Neural crest cell (in vitro differentiated cells): ENCODE results near the gene LCE2C. TPM values are rescaled to one million over a fixed set of nuclear protein-coding genes. Genes with fewer than 3 reads are reported as not detected.
"Not testable (repeated sequence)": the region's sequence is repeated elsewhere in the genome, so short reads cannot be mapped to it uniquely, and the experiment has no call there.

ENCODE experiments used
- DNase-seq: peaks from one replicate; pipeline ENCODE4 v3.0.0; 2021; ENCODE audit warnings: low read depth, mixed read lengths, low spot score
- H3K27ac Mint-ChIP-seq: one replicate; pipeline ENCODE4 v1.8.0; 2021; ENCODE audit warnings: mild to moderate bottlenecking, mixed read lengths; ENCODE audit not compliant: unreplicated experiment
- H3K27me3 Mint-ChIP-seq: 2 replicates; pipeline ENCODE4 v1.8.0; 2021; ENCODE audit warnings: low read depth, mild to moderate bottlenecking, mixed read lengths
- H3K36me3 Mint-ChIP-seq: 2 replicates; pipeline ENCODE4 v1.8.0; 2021; ENCODE audit warnings: low read depth, mild to moderate bottlenecking, mixed read lengths
- H3K4me1 Mint-ChIP-seq: 2 replicates; pipeline ENCODE4 v1.8.0; 2021; ENCODE audit warnings: mixed read lengths
- H3K4me3 Mint-ChIP-seq: one replicate; pipeline ENCODE4 v1.8.0; 2021; ENCODE audit warnings: mild to moderate bottlenecking, mixed read lengths
- H3K9me3 Mint-ChIP-seq: 2 replicates; pipeline ENCODE4 v1.8.0; 2021; ENCODE audit warnings: mixed read lengths
- long read RNA-seq: library from polyadenylated mRNA; unstranded; transcript quantifications from one replicate; pipeline ENCODE4 v2.0.0, GENCODE V29; 2020
- total RNA-seq: library from RNA; stranded (reverse); gene quantifications from 2 replicates; pipeline ENCODE4 v1.2.1, GENCODE V29; 2021
- TF ChIP-seq, protein P1 (sequence below): fragments of 200-600 bp; sonication (generic); conservative IDR thresholded peaks from 2 replicates; pipeline ENCODE4 v1.5.0; 2021; ENCODE audit warnings: antibody characterized with exemption, mild to moderate bottlenecking

Gene LCE2C, protein sequence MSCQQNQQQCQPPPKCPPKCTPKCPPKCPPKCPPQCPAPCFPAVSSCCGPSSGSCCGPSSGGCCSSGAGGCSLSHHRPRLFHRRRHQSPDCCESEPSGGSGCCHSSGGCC
- total RNA-seq = not detected in 2 replicates
- long read RNA-seq = 0 reads

DNA sequence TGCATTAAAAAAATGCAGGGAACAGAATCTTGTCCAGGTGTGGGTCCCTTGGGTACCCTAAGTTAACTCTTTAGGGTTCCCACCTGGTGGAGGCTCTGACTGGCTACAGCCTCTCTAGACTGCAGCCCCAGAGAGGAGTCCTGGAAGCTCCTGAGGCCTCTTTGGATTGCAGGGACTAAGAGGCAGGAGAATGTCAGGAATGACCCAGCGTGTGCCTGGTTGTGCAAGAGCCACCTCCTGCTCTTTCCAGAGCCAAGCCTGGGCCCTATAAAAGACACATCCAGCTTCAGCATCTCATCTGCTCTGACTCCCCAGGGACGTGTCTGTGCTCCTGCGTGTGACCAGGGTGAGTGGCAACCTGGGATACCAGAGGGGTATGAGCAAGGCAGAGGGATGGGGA lies at the start of gene LCE2C:
LCE2C (plus strand) TSS at position 297 of the 400 bp plus-strand sequence. CDS start 737 bp downstream, outside the sequence.
- H3K27ac Mint-ChIP-seq = not testable (repeated sequence)

GRCh38 chr1:152626744-152627143 lies 48.3 kb upstream of the LCE2C start:
- Mint-ChIP-seq H3K27me3 (no peaks in the 10 kb centered on the region), H3K9me3 (peaks cover 25% of the 10 kb centered on the region), H3K36me3 (peaks cover 9% of the 10 kb centered on the region), H3K27ac (no peak overlapping the region), H3K4me1 (no peaks in the 10 kb centered on the region), H3K4me3 (no peak overlapping the region)
- TF ChIP-seq, protein P1, sequence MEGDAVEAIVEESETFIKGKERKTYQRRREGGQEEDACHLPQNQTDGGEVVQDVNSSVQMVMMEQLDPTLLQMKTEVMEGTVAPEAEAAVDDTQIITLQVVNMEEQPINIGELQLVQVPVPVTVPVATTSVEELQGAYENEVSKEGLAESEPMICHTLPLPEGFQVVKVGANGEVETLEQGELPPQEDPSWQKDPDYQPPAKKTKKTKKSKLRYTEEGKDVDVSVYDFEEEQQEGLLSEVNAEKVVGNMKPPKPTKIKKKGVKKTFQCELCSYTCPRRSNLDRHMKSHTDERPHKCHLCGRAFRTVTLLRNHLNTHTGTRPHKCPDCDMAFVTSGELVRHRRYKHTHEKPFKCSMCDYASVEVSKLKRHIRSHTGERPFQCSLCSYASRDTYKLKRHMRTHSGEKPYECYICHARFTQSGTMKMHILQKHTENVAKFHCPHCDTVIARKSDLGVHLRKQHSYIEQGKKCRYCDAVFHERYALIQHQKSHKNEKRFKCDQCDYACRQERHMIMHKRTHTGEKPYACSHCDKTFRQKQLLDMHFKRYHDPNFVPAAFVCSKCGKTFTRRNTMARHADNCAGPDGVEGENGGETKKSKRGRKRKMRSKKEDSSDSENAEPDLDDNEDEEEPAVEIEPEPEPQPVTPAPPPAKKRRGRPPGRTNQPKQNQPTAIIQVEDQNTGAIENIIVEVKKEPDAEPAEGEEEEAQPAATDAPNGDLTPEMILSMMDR = no peak
- no peak for DNase-seq

More for the DNA sequence above, at the start of gene LCE2C:
- not testable (repeated sequence) for H3K27me3 Mint-ChIP-seq, H3K4me3 Mint-ChIP-seq, H3K36me3 Mint-ChIP-seq, DNase-seq, H3K4me1 Mint-ChIP-seq
- H3K9me3 Mint-ChIP-seq = peaks cover 28% of the 10 kb centered on the region

DNA sequence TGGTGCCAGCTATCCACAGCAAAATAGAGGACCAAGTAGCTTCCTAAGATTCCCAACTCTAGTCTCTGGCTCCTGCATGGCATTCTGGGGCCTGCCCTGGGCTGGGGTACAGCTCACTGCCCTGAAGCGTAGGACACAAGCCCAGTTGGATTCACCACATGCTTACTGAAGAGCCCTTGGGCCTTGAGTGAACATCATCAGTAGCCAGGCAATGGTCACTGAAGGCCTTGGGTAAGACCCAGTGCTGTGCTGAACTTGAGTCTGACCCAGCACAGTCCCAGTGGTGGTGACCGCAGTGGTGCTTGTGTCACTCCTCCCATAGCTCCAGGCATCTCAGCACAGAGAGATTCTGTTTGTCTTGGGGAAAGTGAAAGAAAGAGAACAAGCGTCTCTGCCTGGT lies 44.5 kb upstream of the LCE2C start:
- Mint-ChIP-seq H3K4me3 (no peak overlapping the region), H3K9me3 (peaks cover 26% of the 10 kb centered on the region), H3K27me3 (no peaks in the 10 kb centered on the region), H3K4me1 (no peaks in the 10 kb centered on the region), H3K27ac (no peak overlapping the region), H3K36me3 (peaks cover 7% of the 10 kb centered on the region)
- DNase-seq = no peak
- TF ChIP-seq, protein P1 = no peak

GRCh38 chr1:152640351-152640750 lies 34.7 kb upstream of the LCE2C start:
- no peak overlapping the region for H3K4me3 Mint-ChIP-seq
- TF ChIP-seq, protein P1 = no peak
- H3K27ac Mint-ChIP-seq = no peak overlapping the region
- no peaks in the 10 kb centered on the region for H3K4me1 Mint-ChIP-seq
- DNase-seq = no peak
- peaks cover 21% of the 10 kb centered on the region for H3K9me3 Mint-ChIP-seq
- no peaks in the 10 kb centered on the region for H3K27me3 Mint-ChIP-seq
- H3K36me3 Mint-ChIP-seq = peaks cover 5% of the 10 kb centered on the region

DNA sequence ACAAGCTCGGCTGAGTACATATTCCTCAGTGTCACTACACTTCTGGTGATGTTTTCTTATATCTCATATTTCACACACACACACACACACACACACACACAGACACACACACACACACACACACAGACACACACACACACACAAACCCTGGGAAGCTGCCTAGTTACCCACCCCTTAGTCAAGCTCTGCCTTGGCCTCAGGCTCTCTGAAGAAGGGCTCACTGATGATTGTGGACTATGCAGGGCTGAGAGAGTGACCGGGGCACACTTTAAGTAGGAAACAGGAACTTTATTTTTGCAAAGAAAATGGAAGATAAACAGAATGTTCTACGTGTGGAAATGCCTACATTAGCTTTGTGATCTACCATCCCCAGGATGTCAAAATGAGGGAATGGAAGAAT lies 31.1 kb upstream of the LCE2C start:
- H3K36me3 Mint-ChIP-seq = peaks cover 5% of the 10 kb centered on the region
- H3K27ac Mint-ChIP-seq = no peak overlapping the region
- H3K9me3 Mint-ChIP-seq = peaks cover 20% of the 10 kb centered on the region
- no peaks in the 10 kb centered on the region for H3K27me3 Mint-ChIP-seq
- no peak overlapping the region for H3K4me3 Mint-ChIP-seq
- no peak for DNase-seq
- TF ChIP-seq, protein P1 = no peak
- no peaks in the 10 kb centered on the region for H3K4me1 Mint-ChIP-seq

DNA sequence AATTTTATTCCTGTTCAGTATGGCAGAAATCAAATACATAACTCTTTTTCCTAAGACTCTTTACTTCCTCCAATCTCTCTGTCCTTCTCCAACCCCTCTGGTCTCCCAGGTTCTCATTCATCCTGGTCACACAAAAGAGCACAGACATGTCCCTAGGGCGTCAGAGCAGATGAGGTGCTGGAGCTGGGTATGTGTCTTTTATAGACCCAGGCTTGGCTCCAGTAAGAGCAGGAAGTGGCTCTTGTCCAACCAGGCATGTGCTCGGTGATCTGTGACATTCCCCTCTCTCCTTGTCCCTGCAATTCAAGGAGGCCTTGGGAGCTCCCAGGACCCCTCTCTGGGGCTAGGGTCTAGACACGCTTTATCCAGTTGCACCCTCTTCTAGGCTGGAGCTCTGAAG lies 29.9 kb upstream of the LCE2C start:
- no peak overlapping the region for H3K4me3 Mint-ChIP-seq
- H3K4me1 Mint-ChIP-seq = no peaks in the 10 kb centered on the region
- DNase-seq = no peak
- H3K27ac Mint-ChIP-seq = no peak overlapping the region
- peaks cover 20% of the 10 kb centered on the region for H3K9me3 Mint-ChIP-seq
- H3K36me3 Mint-ChIP-seq = peaks cover 5% of the 10 kb centered on the region
- TF ChIP-seq, protein P1 = no peak
- no peaks in the 10 kb centered on the region for H3K27me3 Mint-ChIP-seq
